Activated naive CD8-positive, alpha-beta T cell treated with anti-CD3 and anti-CD28 coated beads for 36 hours (primary cell): Measurements from ENCODE around the gene SCGB3A2. TPM values are rescaled to one million over a fixed set of nuclear protein-coding genes. Genes with fewer than 3 reads are reported as not detected.

ENCODE experiments used
- DNase-seq: peaks from one replicate; pipeline ENCODE4 v3.0.0; 2021
- H3K27ac Mint-ChIP-seq: one replicate; pipeline ENCODE4 v1.8.0; 2022; ENCODE audit warnings: mild to moderate bottlenecking, moderate library complexity, mixed read lengths
- H3K27me3 Mint-ChIP-seq: one replicate; pipeline ENCODE4 v1.8.0; 2022; ENCODE audit warnings: mild to moderate bottlenecking, mixed read lengths
- H3K36me3 Mint-ChIP-seq: one replicate; pipeline ENCODE4 v1.8.0; 2021; ENCODE audit warnings: mild to moderate bottlenecking, mixed read lengths
- H3K4me1 Mint-ChIP-seq: one replicate; pipeline ENCODE4 v1.8.0; 2021; ENCODE audit warnings: mixed read lengths
- H3K4me3 Mint-ChIP-seq: one replicate; pipeline ENCODE4 v1.8.0; 2022; ENCODE audit warnings: mild to moderate bottlenecking, moderate library complexity, mixed read lengths
- H3K9me3 Mint-ChIP-seq: one replicate; pipeline ENCODE4 v1.8.0; 2022; ENCODE audit warnings: mixed read lengths
- total RNA-seq, 2 experiments: library from RNA; stranded (reverse); gene quantifications; one replicate each; pipeline ENCODE4 v1.2.3, GENCODE V29; 2021

SCGB3A2 gene, protein sequence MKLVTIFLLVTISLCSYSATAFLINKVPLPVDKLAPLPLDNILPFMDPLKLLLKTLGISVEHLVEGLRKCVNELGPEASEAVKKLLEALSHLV
- not detected for total RNA-seq

DNA sequence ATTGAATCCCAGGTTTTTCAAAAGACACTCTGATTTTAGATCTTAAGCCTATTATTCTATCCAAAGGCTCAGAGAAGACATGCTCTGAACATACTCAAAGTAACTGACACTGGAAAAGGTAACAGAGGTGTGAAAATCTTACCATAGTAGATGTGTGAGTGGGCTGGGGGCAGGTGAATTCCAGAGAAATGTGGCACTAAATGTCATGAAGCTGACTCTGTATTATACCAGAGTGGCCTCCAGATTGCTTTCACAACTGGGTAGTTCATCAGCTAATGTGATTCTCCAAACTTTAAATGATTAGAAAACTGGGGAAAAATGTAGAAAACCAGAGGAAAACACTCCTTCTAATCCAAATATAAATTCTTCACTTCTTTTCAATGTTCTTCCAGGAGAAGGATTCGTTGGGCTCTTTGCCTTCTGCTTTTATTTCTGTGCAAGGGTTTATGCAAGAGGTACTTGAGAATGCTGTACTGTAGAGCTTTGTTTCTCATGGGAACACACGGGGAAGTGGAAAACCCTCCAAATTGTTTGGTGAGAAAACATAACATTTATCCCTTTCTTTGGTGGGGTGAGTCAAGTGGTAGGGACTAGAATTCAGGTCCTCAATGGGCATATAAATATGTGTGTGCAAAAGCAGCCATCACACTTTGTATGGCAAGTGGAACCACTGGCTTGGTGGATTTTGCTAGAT is at the start of gene SCGB3A2:
SCGB3A2 (plus strand) TSS at position 646 of the 694 bp plus-strand sequence. CDS start 93 bp downstream, outside the sequence.
- no peaks in the 10 kb centered on the region for H3K9me3 Mint-ChIP-seq
- H3K4me1 Mint-ChIP-seq: no peaks in the 10 kb centered on the region
- H3K36me3 Mint-ChIP-seq: no peaks in the 10 kb centered on the region
- no peak within 1 kb of the TSS for H3K27ac Mint-ChIP-seq
- DNase-seq: no peak
- peaks cover 6% of the 10 kb centered on the region for H3K27me3 Mint-ChIP-seq
- no peak within 1 kb of the TSS for H3K4me3 Mint-ChIP-seq

DNA sequence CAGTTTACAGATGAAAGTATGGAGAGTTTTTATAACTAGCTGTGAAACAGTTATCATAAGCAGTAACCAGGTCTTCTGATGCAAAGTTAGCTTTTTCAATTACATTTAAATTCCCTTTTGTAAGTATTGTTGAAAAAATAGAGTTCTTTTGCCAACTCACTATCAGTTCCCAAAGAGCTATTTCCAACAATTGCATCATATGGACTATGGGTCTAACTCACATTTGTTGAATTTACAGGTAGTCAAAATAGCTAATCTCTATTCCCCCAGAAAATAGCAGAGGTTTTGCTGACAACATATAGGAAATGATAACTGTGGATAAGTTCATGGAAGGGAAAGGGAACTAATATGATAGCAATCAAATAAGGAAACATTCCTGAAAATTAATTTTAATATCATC is 48.5 kb upstream of the SCGB3A2 start:
- Mint-ChIP-seq H3K27ac (no peak overlapping the region), H3K36me3 (no peaks in the 10 kb centered on the region), H3K9me3 (no peaks in the 10 kb centered on the region), H3K4me3 (no peak overlapping the region), H3K4me1 (no peaks in the 10 kb centered on the region), H3K27me3 (no peaks in the 10 kb centered on the region)
- DNase-seq: no peak

DNA sequence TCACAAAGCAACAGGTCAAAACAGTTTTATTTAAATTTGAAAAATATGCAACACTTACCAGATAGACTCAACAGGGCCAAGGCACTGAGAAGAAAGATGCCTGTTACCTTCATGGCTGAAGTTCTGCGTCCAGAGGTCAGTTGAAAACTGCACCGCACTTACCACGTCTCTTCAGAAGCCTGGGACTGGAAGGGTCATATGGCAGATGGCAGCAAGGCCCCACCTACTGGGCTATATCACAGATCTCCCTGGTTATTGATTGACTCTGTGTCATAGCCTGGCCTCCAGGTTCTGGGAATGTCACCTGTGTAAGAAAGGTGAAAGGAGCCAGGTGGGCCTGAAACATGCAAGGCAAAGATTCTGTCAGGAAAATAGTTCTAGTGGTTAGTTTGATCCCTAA is 47.0 kb upstream of the SCGB3A2 start, which contains the start of gene SPINK1:
SPINK1 (minus strand) TSS at position 207 of the 400 bp plus-strand sequence; CDS start at position 113, 94 bp downstream.
- no peak within 1 kb of the TSS for H3K27ac Mint-ChIP-seq
- H3K4me3 Mint-ChIP-seq: no peak within 1 kb of the TSS
- H3K36me3 Mint-ChIP-seq: no peaks in the 10 kb centered on the region
- DNase-seq: no peak
- no peaks in the 10 kb centered on the region for H3K27me3 Mint-ChIP-seq
- H3K4me1 Mint-ChIP-seq: no peaks in the 10 kb centered on the region
- H3K9me3 Mint-ChIP-seq: no peaks in the 10 kb centered on the region

DNA sequence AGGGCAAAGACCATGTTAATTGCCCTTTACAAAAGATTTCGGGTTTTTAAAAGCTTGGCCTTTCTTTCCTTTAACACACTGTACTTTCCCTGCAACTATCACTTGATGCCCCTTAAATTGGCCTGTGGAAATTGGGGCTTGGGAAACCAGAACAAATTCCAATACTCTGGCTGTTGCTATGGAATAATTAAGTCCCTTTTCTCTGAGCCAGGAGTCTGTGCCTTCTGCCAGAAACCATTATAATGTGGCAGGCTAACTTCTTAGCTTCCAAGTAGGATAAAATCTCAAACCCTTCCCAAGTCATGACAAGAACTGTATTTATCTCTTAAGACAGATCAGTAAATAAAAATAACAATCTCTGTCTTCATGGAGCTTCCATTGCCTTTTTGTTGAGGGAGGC is 46.0 kb upstream of the SCGB3A2 start:
- Mint-ChIP-seq H3K4me3 (no peak overlapping the region), H3K27me3 (no peaks in the 10 kb centered on the region), H3K4me1 (no peaks in the 10 kb centered on the region), H3K27ac (no peak overlapping the region), H3K36me3 (no peaks in the 10 kb centered on the region), H3K9me3 (no peaks in the 10 kb centered on the region)
- DNase-seq: no peak

DNA sequence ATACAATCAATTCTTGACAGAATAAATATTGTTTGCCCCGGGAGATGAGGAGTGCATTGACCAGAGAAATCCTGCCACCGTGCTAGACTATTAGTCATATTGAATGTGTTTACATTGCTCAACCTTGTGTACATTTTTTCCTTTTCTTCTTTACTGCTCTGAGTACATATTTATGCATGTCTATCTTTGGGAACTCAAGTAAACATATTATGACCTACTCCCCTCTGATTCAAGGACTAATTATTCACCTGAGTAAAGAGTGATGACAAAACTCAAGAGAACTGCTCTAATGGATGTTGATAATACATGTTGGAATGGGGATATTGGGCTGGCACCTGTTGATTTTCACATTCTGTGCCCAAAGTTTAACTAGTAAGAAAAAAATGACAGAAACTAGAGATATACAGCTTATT is 43.1 kb upstream of the SCGB3A2 start:
- H3K9me3 Mint-ChIP-seq: no peaks in the 10 kb centered on the region
- no peak for DNase-seq
- H3K27me3 Mint-ChIP-seq: no peaks in the 10 kb centered on the region
- no peak overlapping the region for H3K27ac Mint-ChIP-seq
- H3K4me1 Mint-ChIP-seq: no peaks in the 10 kb centered on the region
- H3K36me3 Mint-ChIP-seq: no peaks in the 10 kb centered on the region
- H3K4me3 Mint-ChIP-seq: no peak overlapping the region

DNA sequence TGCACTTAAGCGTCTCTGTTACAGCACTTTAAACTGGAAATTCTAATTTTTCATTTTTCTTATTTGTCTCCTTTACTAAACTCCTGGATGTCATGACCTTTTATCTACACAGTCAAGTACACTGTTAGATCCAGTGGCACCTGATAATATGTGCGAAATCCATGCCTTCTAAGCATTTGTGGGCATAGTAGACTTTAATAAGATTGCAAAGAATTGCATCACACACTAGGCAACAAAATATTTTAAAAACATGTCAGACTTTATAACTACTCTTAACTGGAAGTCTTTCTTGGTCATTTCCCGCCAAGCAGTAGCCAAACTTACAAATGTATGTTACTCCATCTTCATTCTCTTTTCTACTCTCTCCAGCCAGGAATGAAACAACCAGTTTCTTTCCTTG is 42.1 kb upstream of the SCGB3A2 start:
- Mint-ChIP-seq H3K9me3 (no peaks in the 10 kb centered on the region), H3K27ac (no peak overlapping the region), H3K4me3 (no peak overlapping the region), H3K27me3 (no peaks in the 10 kb centered on the region), H3K36me3 (no peaks in the 10 kb centered on the region), H3K4me1 (no peaks in the 10 kb centered on the region)
- no peak for DNase-seq

DNA sequence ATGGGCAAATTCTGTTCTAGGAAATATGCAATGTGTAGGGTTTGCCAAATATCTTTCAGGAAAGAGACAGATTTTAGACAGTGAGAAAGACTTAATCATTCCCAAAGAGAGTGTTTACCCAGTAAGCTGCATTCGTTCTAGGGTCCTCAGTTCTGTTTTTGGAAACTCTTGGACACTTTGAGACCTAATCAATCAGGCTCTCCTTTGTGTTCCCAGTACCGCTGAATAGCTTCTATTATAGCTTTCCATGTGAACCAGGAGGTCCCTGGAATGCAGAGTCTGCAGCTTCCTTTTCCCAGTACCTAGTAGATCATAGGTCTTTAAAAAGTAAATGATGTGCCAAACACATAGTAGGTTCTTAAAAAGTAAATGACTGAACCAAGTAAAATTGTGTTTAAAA is 35.6 kb upstream of the SCGB3A2 start:
- Mint-ChIP-seq H3K27me3 (no peaks in the 10 kb centered on the region), H3K27ac (no peak overlapping the region), H3K36me3 (no peaks in the 10 kb centered on the region), H3K4me3 (no peak overlapping the region), H3K4me1 (no peaks in the 10 kb centered on the region), H3K9me3 (no peaks in the 10 kb centered on the region)
- DNase-seq: no peak

DNA sequence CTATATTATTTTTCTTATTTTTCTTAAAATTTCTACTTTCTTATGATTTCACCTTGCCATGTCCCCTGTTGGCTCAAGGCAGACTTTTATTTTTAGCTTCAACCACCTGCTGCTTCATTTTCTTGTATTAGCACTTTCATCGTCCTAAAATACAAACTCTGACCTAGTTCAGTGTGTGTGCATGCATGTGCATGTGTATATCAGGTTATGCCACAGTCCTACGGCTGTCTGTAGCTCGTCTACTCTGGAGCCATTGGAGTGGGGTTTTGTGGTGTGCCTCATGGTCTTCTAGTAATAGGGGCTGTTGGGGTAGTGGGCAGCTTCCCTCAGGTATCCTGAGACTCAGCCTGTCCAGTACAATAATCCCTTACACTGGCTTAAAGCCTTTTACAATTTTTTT is 33.7 kb upstream of the SCGB3A2 start:
- no peak for DNase-seq

DNA sequence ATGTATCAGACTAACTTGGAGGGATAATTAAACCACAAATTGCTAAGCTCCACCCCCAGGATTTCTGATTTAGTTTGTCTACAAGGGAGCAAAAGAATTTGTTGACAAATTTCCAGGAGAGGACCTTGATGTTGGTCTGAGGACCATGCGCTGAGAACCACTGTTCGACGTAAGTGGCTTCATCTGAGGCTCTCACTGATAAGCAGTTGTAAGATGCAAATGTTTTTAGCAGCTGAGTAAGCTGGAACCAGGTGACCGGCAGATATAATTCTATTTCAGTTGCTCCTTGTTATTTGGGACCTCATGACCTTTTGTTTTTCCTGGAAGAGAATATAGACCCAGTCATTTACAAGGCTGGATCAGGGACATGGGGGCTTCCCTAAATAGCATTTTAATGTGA is 32.9 kb upstream of the SCGB3A2 start:
- H3K9me3 Mint-ChIP-seq: no peaks in the 10 kb centered on the region
- no peak overlapping the region for H3K4me3 Mint-ChIP-seq
- H3K4me1 Mint-ChIP-seq: no peaks in the 10 kb centered on the region
- peaks cover 16% of the 10 kb centered on the region for H3K27me3 Mint-ChIP-seq
- H3K36me3 Mint-ChIP-seq: no peaks in the 10 kb centered on the region
- H3K27ac Mint-ChIP-seq: no peak overlapping the region
- DNase-seq: no peak

More for the DNA sequence above, 33.7 kb upstream of the SCGB3A2 start:
- H3K9me3 Mint-ChIP-seq: no peaks in the 10 kb centered on the region
- no peaks in the 10 kb centered on the region for H3K36me3 Mint-ChIP-seq
- H3K4me1 Mint-ChIP-seq: no peaks in the 10 kb centered on the region
- no peak overlapping the region for H3K4me3 Mint-ChIP-seq
- H3K27me3 Mint-ChIP-seq: peaks cover 16% of the 10 kb centered on the region
- H3K27ac Mint-ChIP-seq: no peak overlapping the region

DNA sequence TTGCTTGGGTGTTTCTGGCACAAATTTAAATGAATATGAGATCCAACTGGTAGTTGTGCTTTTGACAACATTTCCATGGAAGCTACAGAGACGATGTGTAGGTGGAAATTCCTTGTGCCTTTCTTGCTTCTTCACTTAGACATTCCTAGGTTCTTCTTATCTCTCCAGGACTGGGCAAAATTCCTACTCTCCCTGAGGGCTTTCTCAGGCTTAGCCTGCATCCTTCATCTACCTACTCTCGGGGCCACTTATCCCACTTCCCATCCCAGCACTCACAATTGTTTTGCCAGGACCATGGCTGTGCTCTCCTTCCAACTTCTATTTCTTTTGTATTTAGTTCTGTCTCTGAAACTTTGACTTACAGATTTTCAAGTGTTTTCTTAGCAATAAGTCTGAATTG is 29.3 kb upstream of the SCGB3A2 start:
- Mint-ChIP-seq H3K27ac (no peak overlapping the region), H3K4me1 (no peaks in the 10 kb centered on the region), H3K36me3 (no peaks in the 10 kb centered on the region), H3K27me3 (peaks cover 17% of the 10 kb centered on the region), H3K9me3 (no peaks in the 10 kb centered on the region), H3K4me3 (no peak overlapping the region)
- DNase-seq: no peak

DNA sequence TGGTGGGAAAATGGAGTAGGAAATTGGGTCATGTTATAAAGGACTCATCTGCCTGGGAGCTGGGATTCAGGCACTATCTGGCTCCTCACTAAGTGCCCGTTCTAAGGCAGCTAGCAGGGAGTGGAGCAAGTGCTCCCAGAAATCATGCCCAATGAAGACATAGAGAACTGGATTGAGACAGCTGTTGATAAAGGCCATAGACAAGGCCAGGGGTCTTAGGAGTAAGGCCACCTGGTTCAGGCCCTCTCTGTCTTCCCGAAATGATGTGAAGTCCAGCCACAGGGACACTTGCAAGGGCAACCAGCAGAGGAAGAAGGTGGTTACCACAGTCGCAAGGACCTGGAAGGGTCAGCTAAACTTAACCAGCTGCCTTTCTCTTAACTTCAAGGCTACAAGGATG is 26.9 kb upstream of the SCGB3A2 start:
- Mint-ChIP-seq H3K27me3 (peaks cover 21% of the 10 kb centered on the region), H3K36me3 (no peaks in the 10 kb centered on the region), H3K9me3 (no peaks in the 10 kb centered on the region), H3K4me1 (no peaks in the 10 kb centered on the region), H3K27ac (no peak overlapping the region), H3K4me3 (no peak overlapping the region)
- DNase-seq: no peak

DNA sequence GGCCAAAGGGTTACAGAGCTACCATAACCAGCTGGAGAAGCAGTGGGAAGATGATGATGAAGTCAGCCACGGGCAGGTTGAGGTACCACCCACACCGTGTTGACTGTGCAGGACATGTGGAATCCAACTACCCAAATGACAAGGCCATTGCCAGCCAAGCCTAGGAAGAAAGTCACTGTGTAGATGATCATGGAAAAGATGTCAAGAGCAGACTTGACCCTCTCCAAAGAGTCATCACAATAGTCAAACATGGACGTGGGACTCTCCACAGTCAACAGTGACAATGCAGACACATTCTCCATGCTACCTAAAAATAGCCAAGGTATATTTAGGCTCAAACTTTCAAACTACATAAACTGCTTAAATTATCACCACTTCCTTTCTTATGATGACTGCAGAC is 26.1 kb upstream of the SCGB3A2 start:
- no peak overlapping the region for H3K27ac Mint-ChIP-seq
- no peaks in the 10 kb centered on the region for H3K9me3 Mint-ChIP-seq
- H3K4me3 Mint-ChIP-seq: no peak overlapping the region
- H3K36me3 Mint-ChIP-seq: no peaks in the 10 kb centered on the region
- DNase-seq: no peak
- H3K27me3 Mint-ChIP-seq: peaks cover 21% of the 10 kb centered on the region
- H3K4me1 Mint-ChIP-seq: no peaks in the 10 kb centered on the region

DNA sequence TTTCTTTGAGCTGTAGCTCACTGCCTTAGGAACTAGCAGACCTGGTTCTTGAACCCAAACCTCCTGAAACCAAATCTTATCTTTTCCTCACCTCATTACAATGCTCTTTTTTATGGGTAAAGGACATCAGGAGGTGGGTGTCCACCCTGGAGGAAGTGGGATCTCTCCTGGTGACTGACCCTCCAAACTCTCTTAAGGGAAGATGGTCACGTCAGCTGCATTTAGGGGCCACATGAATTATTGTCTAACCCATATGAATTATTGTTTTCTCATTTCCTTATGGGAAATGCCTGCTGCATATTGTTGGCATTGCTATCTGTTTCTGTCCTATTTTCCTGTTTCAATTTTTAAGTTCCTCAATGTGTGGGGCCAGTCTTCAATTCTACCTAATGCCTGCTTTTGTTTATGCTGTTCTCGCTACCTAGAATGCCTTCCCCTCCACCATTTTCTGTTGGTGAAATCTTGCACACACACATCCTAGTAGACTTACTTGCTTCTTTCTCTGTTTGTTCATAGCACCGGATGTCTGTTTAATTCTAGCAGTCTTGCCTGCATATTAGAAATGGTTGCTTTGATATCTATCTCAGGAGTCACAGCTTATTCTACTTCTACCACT is 25.0 kb upstream of the SCGB3A2 start:
- Mint-ChIP-seq H3K4me3 (no peak overlapping the region), H3K27me3 (peaks cover 18% of the 10 kb centered on the region), H3K36me3 (no peaks in the 10 kb centered on the region), H3K27ac (no peak overlapping the region), H3K9me3 (no peaks in the 10 kb centered on the region), H3K4me1 (no peaks in the 10 kb centered on the region)
- no peak for DNase-seq

DNA sequence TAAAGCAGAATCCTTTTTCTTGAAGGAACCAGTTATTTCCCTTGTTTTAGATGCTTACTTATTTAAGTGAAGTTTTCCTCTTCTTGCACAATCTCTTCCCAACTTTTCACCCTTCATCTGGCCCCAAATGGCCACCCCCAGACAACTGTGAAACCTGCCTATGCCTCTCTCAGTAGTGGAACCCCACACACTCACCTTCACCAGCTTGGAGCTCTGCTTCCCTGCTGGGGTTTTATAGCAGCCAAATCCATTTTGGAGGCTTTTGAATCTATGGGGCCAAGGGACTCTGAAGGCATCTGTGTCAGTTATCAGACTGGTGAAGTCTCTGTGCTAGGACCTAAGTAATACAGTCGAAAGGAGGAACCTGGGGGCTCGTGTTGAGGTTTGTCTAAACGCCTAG is 24.2 kb upstream of the SCGB3A2 start:
- no peak for DNase-seq
- Mint-ChIP-seq H3K36me3 (no peaks in the 10 kb centered on the region), H3K27me3 (peaks cover 9% of the 10 kb centered on the region), H3K4me1 (no peaks in the 10 kb centered on the region), H3K27ac (no peak overlapping the region), H3K9me3 (no peaks in the 10 kb centered on the region), H3K4me3 (no peak overlapping the region)

DNA sequence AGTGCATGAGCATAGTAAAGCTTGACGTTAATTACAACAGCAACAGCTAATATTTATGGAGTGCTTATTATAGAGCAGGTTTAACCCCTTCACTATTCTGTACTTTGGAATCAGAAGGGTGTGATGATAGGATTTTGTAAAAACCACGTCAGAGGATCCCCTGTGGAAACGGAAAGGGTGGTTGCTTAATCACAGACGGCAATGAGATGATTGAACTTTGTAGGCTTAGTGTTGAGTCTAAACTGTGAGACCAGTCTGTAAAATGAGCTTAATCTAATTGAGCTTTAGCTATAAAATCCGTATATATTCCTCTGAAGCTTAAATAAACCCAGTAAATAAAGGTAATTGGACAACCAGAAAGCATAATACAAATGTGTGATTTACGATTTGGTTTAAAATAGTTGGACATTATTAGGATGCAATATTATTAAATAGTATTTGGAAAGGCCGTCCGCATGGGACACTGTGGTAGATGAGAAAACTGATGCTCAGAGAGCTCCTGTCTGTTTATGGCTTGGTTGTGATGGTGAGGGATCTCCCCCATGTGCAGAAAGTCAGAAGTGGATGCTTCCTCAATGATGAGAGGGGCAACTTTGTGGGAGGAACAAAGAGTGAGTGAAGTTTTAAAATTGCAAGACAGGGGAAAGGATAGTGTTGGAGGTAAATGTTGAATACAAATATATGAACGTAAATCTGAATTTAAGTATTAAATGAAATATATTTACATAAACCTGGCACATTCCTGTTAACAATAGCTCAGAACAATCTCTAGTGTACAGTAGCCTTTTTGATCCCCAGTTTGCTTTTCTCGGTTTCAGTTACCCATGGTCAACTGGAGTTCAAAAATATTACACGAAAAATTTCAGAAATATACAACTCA is 23.4 kb upstream of the SCGB3A2 start:
- DNase-seq: no peak
- H3K27me3 Mint-ChIP-seq: peaks cover 5% of the 10 kb centered on the region
- no peak overlapping the region for H3K27ac Mint-ChIP-seq
- no peaks in the 10 kb centered on the region for H3K9me3 Mint-ChIP-seq
- H3K4me3 Mint-ChIP-seq: no peak overlapping the region
- no peaks in the 10 kb centered on the region for H3K36me3 Mint-ChIP-seq
- H3K4me1 Mint-ChIP-seq: no peaks in the 10 kb centered on the region
